Epithelial cell of proximal tubule (primary cell): ENCODE measurements around the gene COX4I1. TPM values are rescaled to one million over a fixed set of nuclear protein-coding genes. Genes with fewer than 3 reads are reported as not detected.

Source experiments
- DNase-seq: peaks from one replicate; pipeline ENCODE4 v3.0.0-alpha.2; 2011; ENCODE audit warnings: low read depth
- H3K4me3 ChIP-seq: 2 replicates; pipeline ENCODE4 v1.5.1; 2011; ENCODE audit warnings: low read depth, mild to moderate bottlenecking, low read length
- CTCF ChIP-seq: conservative IDR thresholded peaks from 2 replicates; pipeline ENCODE4 v1.5.1; 2012; ENCODE audit warnings: low read depth, mild to moderate bottlenecking, low read length
- total RNA-seq: library from RNA; depleted of rRNA; stranded (reverse); fragments of >200 nt; gene quantifications from 2 replicates; pipeline ENCODE4 v1.2.3, GENCODE V29; 2015

Gene COX4I1
- total RNA-seq, 1 donor from 2014 or later = 824 TPM

GRCh38 chr16:85752511-85753420, 46.7 kb upstream of the COX4I1 start:
- no peak overlapping the region for H3K4me3 ChIP-seq
- TF ChIP-seq CTCF = peak; percentile 18
- DNase-seq = no peak

GRCh38 chr16:85753559-85753958, 45.9 kb upstream of the COX4I1 start:
- no peak for TF ChIP-seq CTCF
- H3K4me3 ChIP-seq = no peak overlapping the region
- DNase-seq = no peak

GRCh38 chr16:85753976-85754375, 45.5 kb upstream of the COX4I1 start:
- no peak for TF ChIP-seq CTCF
- DNase-seq = no peak
- H3K4me3 ChIP-seq = no peak overlapping the region

- no peak for DNase-seq
- no peak for TF ChIP-seq CTCF
- H3K4me3 ChIP-seq = no peak overlapping the region
Observed at GRCh38 chr16:85754413-85754812, 45.1 kb upstream of the COX4I1 start.

- TF ChIP-seq CTCF = no peak
- H3K4me3 ChIP-seq = no peak overlapping the region
- no peak for DNase-seq
Observed at GRCh38 chr16:85755929-85756768, 43.3 kb upstream of the COX4I1 start.

GRCh38 chr16:85757341-85757822, 42.1 kb upstream of the COX4I1 start:
- no peak for TF ChIP-seq CTCF
- DNase-seq = no peak
- H3K4me3 ChIP-seq = no peak overlapping the region
